ENCODE data around the gene SHPK.

Gene SHPK

DNA sequence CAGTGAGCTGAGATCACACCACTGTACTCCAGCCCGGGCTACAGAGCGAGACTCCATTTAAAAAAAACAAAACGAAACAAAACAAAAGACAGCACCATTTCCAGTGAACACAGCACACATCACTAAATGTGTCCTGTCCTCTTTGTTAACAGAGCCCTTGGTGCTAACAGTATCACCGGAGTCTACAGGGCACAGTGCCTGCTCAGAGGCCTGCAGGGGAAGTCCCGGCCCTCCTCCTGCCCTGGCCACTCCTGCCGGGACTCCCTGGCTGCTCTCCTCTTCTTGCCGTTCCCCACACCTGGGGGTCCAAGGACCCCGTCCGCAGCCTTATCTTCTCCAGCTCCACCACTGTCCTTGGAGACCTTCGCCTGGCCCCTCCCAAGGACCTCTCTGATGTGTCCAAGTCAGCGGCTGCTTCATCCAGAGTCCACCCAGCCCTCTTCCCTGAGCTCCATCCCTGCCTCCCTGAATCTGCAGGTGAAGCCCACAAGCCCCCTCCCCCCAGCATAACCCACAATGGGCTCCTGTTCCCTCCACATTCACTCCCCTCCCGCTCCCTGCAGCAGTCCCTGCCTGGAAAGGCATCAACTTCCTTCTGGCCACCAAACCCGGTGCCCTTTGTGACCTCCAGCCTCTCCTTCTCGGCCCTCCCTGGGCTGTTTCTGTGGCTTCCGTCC lies 35.4 kb downstream of the SHPK start:
- in situ Hi-C loops (cut with HindIII; ENCODE audit: low sequenced_read_pairs): no loop called here
- no peak for DNase-seq (ENCODE audit: low read depth)
- no peak for TF ChIP-seq CTCF (IDR thresholded peaks at IDR 0.05; ENCODE audit: low read depth, low read length, missing control alignments)
- H3K4me3 ChIP-seq (ENCODE audit: low read depth, low read length): no peak overlapping the region

DNA sequence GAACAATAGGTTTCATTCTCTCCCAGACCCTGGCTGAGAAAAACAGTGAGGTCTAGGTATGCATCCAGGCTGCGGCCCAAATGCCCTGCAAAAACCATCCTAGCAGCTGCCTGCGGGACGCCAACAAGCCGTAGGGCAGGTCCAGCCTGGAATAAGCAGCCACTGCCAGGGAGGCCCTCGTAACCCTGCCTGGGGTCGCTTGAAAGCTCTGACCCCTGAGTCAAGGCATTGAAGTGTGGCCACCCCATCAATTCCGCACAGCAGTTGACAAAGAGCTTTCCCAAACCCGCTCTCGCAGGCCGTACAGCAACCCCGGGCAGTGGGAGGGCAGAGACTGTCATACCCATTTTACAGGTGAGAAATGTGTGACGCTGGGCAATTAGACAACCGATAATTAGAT lies 38.0 kb downstream of the SHPK start:
- DNase-seq (ENCODE audit: low read depth): no peak
- TF ChIP-seq CTCF (IDR thresholded peaks at IDR 0.05; ENCODE audit: low read depth, low read length, missing control alignments): no peak
- in situ Hi-C loops (cut with HindIII; ENCODE audit: low sequenced_read_pairs): no loop called here
- no peak overlapping the region for H3K4me3 ChIP-seq (ENCODE audit: low read depth, low read length)

DNA sequence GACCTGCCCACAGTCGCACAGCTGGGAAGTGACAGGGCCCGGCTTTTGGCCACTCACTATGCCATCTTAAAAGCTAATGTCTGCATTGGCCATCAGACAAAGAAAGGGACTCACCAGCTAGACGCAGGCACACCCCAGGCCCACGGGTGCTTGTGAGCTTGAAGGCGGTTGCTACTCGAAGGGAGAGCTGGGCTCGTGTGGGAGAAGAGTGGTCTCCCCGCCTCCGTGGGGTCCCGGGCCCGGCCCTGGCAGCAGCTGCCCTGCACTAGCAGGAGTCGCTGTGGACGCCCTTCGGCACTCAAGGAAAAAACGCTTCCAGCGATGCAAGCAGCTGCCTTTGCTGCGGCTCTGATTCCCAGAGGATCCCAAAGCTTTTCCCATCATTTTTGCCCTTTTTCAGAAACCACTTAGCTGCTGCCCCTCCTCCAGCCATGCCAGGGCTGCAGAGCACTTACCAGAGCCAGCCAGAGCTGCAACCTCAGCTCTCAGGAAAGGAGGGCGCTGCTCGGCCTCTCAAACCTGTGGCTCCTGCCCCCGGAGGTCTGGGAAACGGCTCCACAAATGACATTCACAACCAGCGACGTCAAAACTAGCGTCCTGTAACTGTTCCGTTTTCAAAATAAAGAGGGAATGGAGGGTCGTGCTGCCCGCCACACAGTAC lies 39.1 kb downstream of the SHPK start:
- in situ Hi-C loops (cut with HindIII; ENCODE audit: low sequenced_read_pairs): no loop called here
- no peak for TF ChIP-seq CTCF (IDR thresholded peaks at IDR 0.05; ENCODE audit: low read depth, low read length, missing control alignments)
- DNase-seq (ENCODE audit: low read depth): no peak
- H3K4me3 ChIP-seq (ENCODE audit: low read depth, low read length): no peak overlapping the region

- H3K4me3 ChIP-seq (ENCODE audit: low read depth, low read length): no peak overlapping the region
- TF ChIP-seq CTCF (IDR thresholded peaks at IDR 0.05; ENCODE audit: low read depth, low read length, missing control alignments): no peak
- in situ Hi-C loops (cut with HindIII; ENCODE audit: low sequenced_read_pairs): no loop called here
- DNase-seq (ENCODE audit: low read depth): no peak
These were observed 41.1 kb downstream of the SHPK start for GRCh38 chr17:3594976-3595375.

GRCh38 chr17:3594051-3594800 lies 41.8 kb downstream of the SHPK start:
- in situ Hi-C loops (cut with HindIII; ENCODE audit: low sequenced_read_pairs): no loop called here
- no peak overlapping the region for H3K4me3 ChIP-seq (ENCODE audit: low read depth, low read length)
- peak; percentile 83 for DNase-seq (ENCODE audit: low read depth)
- TF ChIP-seq CTCF (IDR thresholded peaks at IDR 0.05; ENCODE audit: low read depth, low read length, missing control alignments): no peak

DNA sequence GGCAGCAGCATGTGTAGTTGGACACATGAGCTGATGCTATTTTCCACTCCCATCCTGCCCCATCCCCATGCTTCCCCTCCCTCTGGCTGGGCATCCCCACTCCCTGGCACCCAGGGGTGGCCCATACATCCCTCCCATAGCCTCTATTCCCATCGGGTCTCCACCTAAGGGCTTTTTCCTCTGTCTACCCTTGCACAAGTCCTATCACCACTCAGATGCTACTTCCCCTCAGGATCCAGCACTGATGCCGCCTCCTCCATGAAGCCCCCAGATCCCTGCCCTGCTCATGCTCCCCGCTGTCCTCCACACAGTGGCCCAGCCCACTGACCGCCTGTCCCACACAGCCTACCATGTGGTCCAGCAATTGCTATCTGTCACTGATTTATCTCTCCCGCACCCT lies 42.7 kb downstream of the SHPK start:
- H3K4me3 ChIP-seq (ENCODE audit: low read depth, low read length): no peak overlapping the region
- no peak for DNase-seq (ENCODE audit: low read depth)
- TF ChIP-seq CTCF (IDR thresholded peaks at IDR 0.05; ENCODE audit: low read depth, low read length, missing control alignments): no peak
- in situ Hi-C loops (cut with HindIII; ENCODE audit: low sequenced_read_pairs): no loop called here

Measured in astrocyte of the cerebellum (primary cell).